ENCODE data around the gene MUC5B.
"Not testable (repeated sequence)": the region's sequence is repeated elsewhere in the genome, so short reads cannot be mapped to it uniquely, and the experiment has no call there.

MUC5B gene

DNA sequence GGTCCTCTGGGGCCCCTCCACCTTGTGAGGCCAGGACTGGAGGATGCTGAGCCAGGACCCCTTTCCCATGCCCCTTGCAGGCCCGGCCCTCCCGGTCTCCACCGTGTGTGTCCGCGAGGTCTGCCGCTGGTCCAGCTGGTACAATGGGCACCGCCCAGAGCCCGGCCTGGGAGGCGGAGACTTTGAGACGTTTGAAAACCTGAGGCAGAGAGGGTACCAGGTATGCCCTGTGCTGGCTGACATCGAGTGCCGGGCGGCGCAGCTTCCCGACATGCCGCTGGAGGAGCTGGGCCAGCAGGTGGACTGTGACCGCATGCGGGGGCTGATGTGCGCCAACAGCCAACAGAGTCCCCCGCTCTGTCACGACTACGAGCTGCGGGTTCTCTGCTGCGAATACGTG, 17.9 kb downstream of the MUC5B start:
- Histone ChIP-seq H3K4me1 (ENCODE audit: control insufficient read depth in 5 of 5, insufficient read depth in 5 of 5, low read length in 5 of 5) (no peaks in the 10 kb centered on the region), H3K27me3 (ENCODE audit: control insufficient read depth in 5 of 5, insufficient read depth in 4 of 5, low read length in 5 of 5) (peaks cover 0 to 8% (median 0%) of the 10 kb centered on the region in 5 donors), H3K36me3 (ENCODE audit: control insufficient read depth in 5 of 5, insufficient read depth in 5 of 5, low read length in 5 of 5) (no peaks in the 10 kb centered on the region), H3K4me3 (ENCODE audit: low read depth in 1 of 5, low read length in 5 of 5) (no peak overlapping the region), H3K9me3 (ENCODE audit: control insufficient read depth in 5 of 5, low read length in 5 of 5) (no peaks in the 10 kb centered on the region), H3K9ac (ENCODE audit: low read length in 5 of 5) (no peak overlapping the region), H3K27ac (ENCODE audit: low read depth, low read length) (no peak overlapping the region)

GRCh38 chr11:1241706-1242105, 18.8 kb downstream of the MUC5B start:
- no peaks in the 10 kb centered on the region for H3K27me3 ChIP-seq (ENCODE audit: control insufficient read depth in 5 of 5, insufficient read depth in 4 of 5, low read length in 5 of 5)
- no peaks in the 10 kb centered on the region for H3K36me3 ChIP-seq (ENCODE audit: control insufficient read depth in 5 of 5, insufficient read depth in 5 of 5, low read length in 5 of 5)
- no peak overlapping the region for H3K27ac ChIP-seq (ENCODE audit: low read depth, low read length)
- no peak overlapping the region for H3K4me3 ChIP-seq (ENCODE audit: low read depth in 1 of 5, low read length in 5 of 5)
- no peaks in the 10 kb centered on the region for H3K9me3 ChIP-seq (ENCODE audit: control insufficient read depth in 5 of 5, low read length in 5 of 5)
- no peak overlapping the region for H3K9ac ChIP-seq (ENCODE audit: low read length in 5 of 5)
- no peaks in the 10 kb centered on the region for H3K4me1 ChIP-seq (ENCODE audit: control insufficient read depth in 5 of 5, insufficient read depth in 5 of 5, low read length in 5 of 5)

- no peaks in the 10 kb centered on the region for H3K4me1 ChIP-seq (ENCODE audit: control insufficient read depth in 5 of 5, insufficient read depth in 5 of 5, low read length in 5 of 5)
- H3K36me3 ChIP-seq (ENCODE audit: control insufficient read depth in 5 of 5, insufficient read depth in 5 of 5, low read length in 5 of 5) = no peaks in the 10 kb centered on the region
- no peak overlapping the region for H3K9ac ChIP-seq (ENCODE audit: low read length in 5 of 5)
- no peaks in the 10 kb centered on the region for H3K27me3 ChIP-seq (ENCODE audit: control insufficient read depth in 5 of 5, insufficient read depth in 4 of 5, low read length in 5 of 5)
- no peak overlapping the region for H3K4me3 ChIP-seq (ENCODE audit: low read depth in 1 of 5, low read length in 5 of 5)
- no peaks in the 10 kb centered on the region for H3K9me3 ChIP-seq (ENCODE audit: control insufficient read depth in 5 of 5, low read length in 5 of 5)
- H3K27ac ChIP-seq (ENCODE audit: low read depth, low read length) = no peak overlapping the region
Observed at GRCh38 chr11:1242289-1242688, 19.4 kb downstream of the MUC5B start.

GRCh38 chr11:1242751-1243150, 19.9 kb downstream of the MUC5B start:
- not testable (repeated sequence) for H3K36me3 ChIP-seq (ENCODE audit: control insufficient read depth in 5 of 5, insufficient read depth in 5 of 5, low read length in 5 of 5); H3K27ac ChIP-seq (ENCODE audit: low read depth, low read length); H3K9ac ChIP-seq (ENCODE audit: low read length in 5 of 5); H3K27me3 ChIP-seq (ENCODE audit: control insufficient read depth in 5 of 5, insufficient read depth in 4 of 5, low read length in 5 of 5); H3K4me1 ChIP-seq (ENCODE audit: control insufficient read depth in 5 of 5, insufficient read depth in 5 of 5, low read length in 5 of 5); H3K9me3 ChIP-seq (ENCODE audit: control insufficient read depth in 5 of 5, low read length in 5 of 5); H3K4me3 ChIP-seq (ENCODE audit: low read depth in 1 of 5, low read length in 5 of 5)

GRCh38 chr11:1243521-1243920, 20.7 kb downstream of the MUC5B start:
- not testable (repeated sequence) for H3K27ac ChIP-seq (ENCODE audit: low read depth, low read length); H3K27me3 ChIP-seq (ENCODE audit: control insufficient read depth in 5 of 5, insufficient read depth in 4 of 5, low read length in 5 of 5); H3K36me3 ChIP-seq (ENCODE audit: control insufficient read depth in 5 of 5, insufficient read depth in 5 of 5, low read length in 5 of 5); H3K9ac ChIP-seq (ENCODE audit: low read length in 5 of 5); H3K9me3 ChIP-seq (ENCODE audit: control insufficient read depth in 5 of 5, low read length in 5 of 5); H3K4me1 ChIP-seq (ENCODE audit: control insufficient read depth in 5 of 5, insufficient read depth in 5 of 5, low read length in 5 of 5); H3K4me3 ChIP-seq (ENCODE audit: low read depth in 1 of 5, low read length in 5 of 5)

DNA sequence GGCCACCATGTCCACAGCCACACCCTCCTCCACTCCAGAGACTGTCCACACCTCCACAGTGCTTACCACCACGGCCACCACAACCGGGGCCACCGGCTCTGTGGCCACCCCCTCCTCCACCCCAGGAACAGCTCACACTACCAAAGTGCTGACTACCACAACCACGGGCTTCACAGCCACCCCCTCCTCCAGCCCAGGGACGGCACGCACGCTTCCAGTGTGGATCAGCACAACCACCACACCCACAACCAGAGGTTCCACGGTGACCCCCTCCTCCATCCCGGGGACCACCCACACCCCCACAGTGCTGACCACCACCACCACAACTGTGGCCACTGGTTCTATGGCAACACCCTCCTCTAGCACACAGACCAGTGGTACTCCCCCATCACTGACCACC, 21.7 kb downstream of the MUC5B start:
- H3K9me3 ChIP-seq (ENCODE audit: control insufficient read depth in 5 of 5, low read length in 5 of 5); H3K9ac ChIP-seq (ENCODE audit: low read length in 5 of 5); H3K27ac ChIP-seq (ENCODE audit: low read depth, low read length); H3K4me1 ChIP-seq (ENCODE audit: control insufficient read depth in 5 of 5, insufficient read depth in 5 of 5, low read length in 5 of 5); H3K4me3 ChIP-seq (ENCODE audit: low read depth in 1 of 5, low read length in 5 of 5); H3K27me3 ChIP-seq (ENCODE audit: control insufficient read depth in 5 of 5, insufficient read depth in 4 of 5, low read length in 5 of 5); H3K36me3 ChIP-seq (ENCODE audit: control insufficient read depth in 5 of 5, insufficient read depth in 5 of 5, low read length in 5 of 5): not testable (repeated sequence)

- not testable (repeated sequence) for H3K4me3 ChIP-seq (ENCODE audit: low read depth in 1 of 5, low read length in 5 of 5); H3K27me3 ChIP-seq (ENCODE audit: control insufficient read depth in 5 of 5, insufficient read depth in 4 of 5, low read length in 5 of 5); H3K9me3 ChIP-seq (ENCODE audit: control insufficient read depth in 5 of 5, low read length in 5 of 5); H3K27ac ChIP-seq (ENCODE audit: low read depth, low read length); H3K9ac ChIP-seq (ENCODE audit: low read length in 5 of 5); H3K36me3 ChIP-seq (ENCODE audit: control insufficient read depth in 5 of 5, insufficient read depth in 5 of 5, low read length in 5 of 5); H3K4me1 ChIP-seq (ENCODE audit: control insufficient read depth in 5 of 5, insufficient read depth in 5 of 5, low read length in 5 of 5)
Observed at GRCh38 chr11:1245717-1246116, 22.9 kb downstream of the MUC5B start.

GRCh38 chr11:1246301-1246700, 23.4 kb downstream of the MUC5B start:
- H3K4me3 ChIP-seq (ENCODE audit: low read depth in 1 of 5, low read length in 5 of 5); H3K9me3 ChIP-seq (ENCODE audit: control insufficient read depth in 5 of 5, low read length in 5 of 5); H3K27ac ChIP-seq (ENCODE audit: low read depth, low read length); H3K9ac ChIP-seq (ENCODE audit: low read length in 5 of 5); H3K27me3 ChIP-seq (ENCODE audit: control insufficient read depth in 5 of 5, insufficient read depth in 4 of 5, low read length in 5 of 5); H3K36me3 ChIP-seq (ENCODE audit: control insufficient read depth in 5 of 5, insufficient read depth in 5 of 5, low read length in 5 of 5); H3K4me1 ChIP-seq (ENCODE audit: control insufficient read depth in 5 of 5, insufficient read depth in 5 of 5, low read length in 5 of 5): not testable (repeated sequence)

GRCh38 chr11:1247026-1247425, 24.2 kb downstream of the MUC5B start:
- H3K27me3 ChIP-seq (ENCODE audit: control insufficient read depth in 5 of 5, insufficient read depth in 4 of 5, low read length in 5 of 5); H3K9ac ChIP-seq (ENCODE audit: low read length in 5 of 5): not testable (repeated sequence)

DNA sequence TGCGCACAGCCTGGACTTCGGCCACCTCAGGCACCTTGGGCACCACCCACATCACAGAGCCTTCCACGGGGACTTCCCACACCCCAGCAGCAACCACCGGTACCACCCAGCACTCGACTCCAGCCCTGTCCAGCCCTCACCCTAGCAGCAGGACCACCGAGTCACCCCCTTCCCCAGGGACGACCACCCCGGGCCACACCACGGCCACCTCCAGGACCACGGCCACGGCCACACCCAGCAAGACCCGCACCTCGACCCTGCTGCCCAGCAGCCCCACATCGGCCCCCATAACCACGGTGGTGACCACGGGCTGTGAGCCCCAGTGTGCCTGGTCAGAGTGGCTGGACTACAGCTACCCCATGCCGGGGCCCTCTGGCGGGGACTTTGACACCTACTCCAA, 26.1 kb downstream of the MUC5B start:
- not testable (repeated sequence) for H3K4me3 ChIP-seq (ENCODE audit: low read depth in 1 of 5, low read length in 5 of 5); H3K4me1 ChIP-seq (ENCODE audit: control insufficient read depth in 5 of 5, insufficient read depth in 5 of 5, low read length in 5 of 5); H3K9me3 ChIP-seq (ENCODE audit: control insufficient read depth in 5 of 5, low read length in 5 of 5); H3K27ac ChIP-seq (ENCODE audit: low read depth, low read length); H3K27me3 ChIP-seq (ENCODE audit: control insufficient read depth in 5 of 5, insufficient read depth in 4 of 5, low read length in 5 of 5); H3K9ac ChIP-seq (ENCODE audit: low read length in 5 of 5); H3K36me3 ChIP-seq (ENCODE audit: control insufficient read depth in 5 of 5, insufficient read depth in 5 of 5, low read length in 5 of 5)

More at GRCh38 chr11:1247026-1247425, 24.2 kb downstream of the MUC5B start:
- not testable (repeated sequence) for H3K36me3 ChIP-seq (ENCODE audit: control insufficient read depth in 5 of 5, insufficient read depth in 5 of 5, low read length in 5 of 5); H3K9me3 ChIP-seq (ENCODE audit: control insufficient read depth in 5 of 5, low read length in 5 of 5); H3K4me1 ChIP-seq (ENCODE audit: control insufficient read depth in 5 of 5, insufficient read depth in 5 of 5, low read length in 5 of 5); H3K27ac ChIP-seq (ENCODE audit: low read depth, low read length); H3K4me3 ChIP-seq (ENCODE audit: low read depth in 1 of 5, low read length in 5 of 5)

GRCh38 chr11:1250411-1250810, 27.5 kb downstream of the MUC5B start:
- not testable (repeated sequence) for H3K36me3 ChIP-seq (ENCODE audit: control insufficient read depth in 5 of 5, insufficient read depth in 5 of 5, low read length in 5 of 5); H3K27me3 ChIP-seq (ENCODE audit: control insufficient read depth in 5 of 5, insufficient read depth in 4 of 5, low read length in 5 of 5); H3K9me3 ChIP-seq (ENCODE audit: control insufficient read depth in 5 of 5, low read length in 5 of 5); H3K4me1 ChIP-seq (ENCODE audit: control insufficient read depth in 5 of 5, insufficient read depth in 5 of 5, low read length in 5 of 5); H3K27ac ChIP-seq (ENCODE audit: low read depth, low read length); H3K9ac ChIP-seq (ENCODE audit: low read length in 5 of 5); H3K4me3 ChIP-seq (ENCODE audit: low read depth in 1 of 5, low read length in 5 of 5)

Data from subcutaneous abdominal adipose tissue (tissue), 5 donors.